Vagina (tissue), 2 donors: ENCODE results near the gene SLC1A4.

Experiments used
- POLR2AphosphoS5 ChIP-seq, 2 donors: sonication (generic); formaldehyde crosslinking; IDR thresholded peaks; one replicate each; pipeline ENCODE4 v1.9.0; 2017; ENCODE audit warnings: antibody characterized with exemption in 2 of 2, mild to moderate bottlenecking in 2 of 2, low read depth in 1 of 2; ENCODE audit not compliant: insufficient read depth in 1 of 2
- TF ChIP-seq, protein P1 (sequence below), 3 experiments: fragments of 450-650 bp in 2 of 3; fragments of 200-600 bp in 1 of 3; sonication (generic) in 1 of 3; IDR thresholded peaks; one replicate each; pipeline ENCODE4 v1.5.1; 2017 to 2019; ENCODE audit warnings: antibody characterized with exemption in 3 of 3, mild to moderate bottlenecking in 2 of 3, moderate library complexity in 2 of 3

DNA sequence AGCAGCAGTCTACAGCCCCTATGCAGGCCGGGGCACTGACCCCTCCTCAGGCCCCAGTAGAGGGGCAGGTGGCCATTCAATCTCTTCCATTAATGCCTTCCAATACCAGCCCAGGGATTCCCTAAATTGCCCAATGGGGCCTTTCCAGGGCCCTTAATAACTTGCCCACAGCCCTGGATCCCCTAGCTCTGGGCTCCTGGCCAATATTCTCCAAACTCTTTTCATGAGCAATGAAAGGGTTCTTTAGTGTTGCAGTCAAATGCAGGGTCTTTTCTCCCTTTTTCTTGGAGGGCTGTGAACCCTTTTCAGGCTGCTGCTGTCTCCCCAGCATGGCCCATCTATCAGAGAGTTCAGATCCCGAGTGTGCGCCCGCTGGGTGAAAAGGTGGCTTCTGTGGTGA is 41.3 kb upstream of the SLC1A4 start:
- TF ChIP-seq, protein P1, sequence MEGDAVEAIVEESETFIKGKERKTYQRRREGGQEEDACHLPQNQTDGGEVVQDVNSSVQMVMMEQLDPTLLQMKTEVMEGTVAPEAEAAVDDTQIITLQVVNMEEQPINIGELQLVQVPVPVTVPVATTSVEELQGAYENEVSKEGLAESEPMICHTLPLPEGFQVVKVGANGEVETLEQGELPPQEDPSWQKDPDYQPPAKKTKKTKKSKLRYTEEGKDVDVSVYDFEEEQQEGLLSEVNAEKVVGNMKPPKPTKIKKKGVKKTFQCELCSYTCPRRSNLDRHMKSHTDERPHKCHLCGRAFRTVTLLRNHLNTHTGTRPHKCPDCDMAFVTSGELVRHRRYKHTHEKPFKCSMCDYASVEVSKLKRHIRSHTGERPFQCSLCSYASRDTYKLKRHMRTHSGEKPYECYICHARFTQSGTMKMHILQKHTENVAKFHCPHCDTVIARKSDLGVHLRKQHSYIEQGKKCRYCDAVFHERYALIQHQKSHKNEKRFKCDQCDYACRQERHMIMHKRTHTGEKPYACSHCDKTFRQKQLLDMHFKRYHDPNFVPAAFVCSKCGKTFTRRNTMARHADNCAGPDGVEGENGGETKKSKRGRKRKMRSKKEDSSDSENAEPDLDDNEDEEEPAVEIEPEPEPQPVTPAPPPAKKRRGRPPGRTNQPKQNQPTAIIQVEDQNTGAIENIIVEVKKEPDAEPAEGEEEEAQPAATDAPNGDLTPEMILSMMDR (IDR thresholded peaks at IDR 0.05): no peak
- TF ChIP-seq POLR2AphosphoS5 (IDR thresholded peaks at IDR 0.05; ENCODE audit: insufficient read depth in 1 of 2, low read depth in 1 of 2): no peak
